Fibroblast of skin of left biceps (primary cell): Measurements from ENCODE around the gene FGFRL1.
A peak's percentile ranks its signal among the peaks of the same experiment; 100 is the strongest.

ENCODE experiments used
- DNase-seq, 2 experiments: peaks; one replicate each; pipeline ENCODE4 v3.0.0-alpha.2; 2013; ENCODE audit warnings: low read depth in 2 of 2

The FGFRL1 gene

DNA sequence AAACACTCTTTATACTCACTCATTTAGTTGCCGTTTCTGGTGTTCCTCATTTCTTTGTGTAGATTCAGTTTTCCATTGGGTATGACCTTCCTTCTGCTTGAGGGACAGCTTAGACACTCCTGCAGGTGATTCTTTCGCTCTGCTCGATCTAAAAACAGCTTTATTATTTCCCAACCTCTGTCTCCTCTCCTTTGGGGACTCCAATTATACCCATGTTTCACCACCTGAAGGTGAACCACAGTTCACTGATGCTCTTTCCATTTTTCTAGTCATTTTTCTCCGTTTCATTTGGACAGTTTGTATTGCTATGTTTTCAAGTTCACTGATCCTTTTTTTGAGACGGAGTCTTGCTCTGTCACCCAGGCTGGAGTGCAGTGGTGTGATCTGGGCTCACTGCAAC is 4.6 kb upstream of the FGFRL1 start:
- DNase-seq = no peak

DNA sequence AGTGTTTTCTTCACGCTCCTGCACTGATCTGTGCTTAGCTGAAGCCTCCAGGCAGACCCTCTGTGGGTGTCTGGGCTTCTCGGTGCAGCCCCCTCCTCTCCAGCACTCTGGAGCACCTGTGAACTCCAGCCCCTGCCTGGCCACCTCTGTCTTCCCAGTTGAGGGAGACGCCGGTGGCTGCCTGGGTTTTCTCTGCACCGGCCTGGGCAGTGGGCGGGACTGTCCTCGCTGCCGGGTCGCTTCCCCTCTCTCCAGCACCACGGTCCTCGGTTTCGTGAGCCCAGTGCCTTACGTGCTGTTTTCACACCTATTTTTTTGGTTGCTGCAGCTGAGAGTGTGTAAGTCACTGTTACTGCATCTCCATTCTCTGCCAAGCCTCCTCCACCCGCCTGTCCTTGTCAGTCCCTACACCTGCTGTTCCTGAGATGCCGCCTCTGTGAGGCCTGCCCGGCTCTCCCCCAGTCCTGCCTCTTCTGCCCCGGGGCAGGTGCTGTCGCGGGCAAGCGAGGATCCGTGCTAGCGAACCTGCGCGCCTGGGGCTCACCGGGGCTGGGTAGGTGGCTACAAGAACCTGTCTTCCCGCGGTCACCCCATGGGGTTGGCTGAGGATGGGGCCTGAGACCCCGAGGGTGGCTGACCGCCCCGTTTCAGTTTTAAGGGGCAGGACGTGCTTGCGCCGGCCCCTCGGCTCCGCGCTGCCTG is 2.4 kb upstream of the FGFRL1 start:
- DNase-seq = no peak

DNA sequence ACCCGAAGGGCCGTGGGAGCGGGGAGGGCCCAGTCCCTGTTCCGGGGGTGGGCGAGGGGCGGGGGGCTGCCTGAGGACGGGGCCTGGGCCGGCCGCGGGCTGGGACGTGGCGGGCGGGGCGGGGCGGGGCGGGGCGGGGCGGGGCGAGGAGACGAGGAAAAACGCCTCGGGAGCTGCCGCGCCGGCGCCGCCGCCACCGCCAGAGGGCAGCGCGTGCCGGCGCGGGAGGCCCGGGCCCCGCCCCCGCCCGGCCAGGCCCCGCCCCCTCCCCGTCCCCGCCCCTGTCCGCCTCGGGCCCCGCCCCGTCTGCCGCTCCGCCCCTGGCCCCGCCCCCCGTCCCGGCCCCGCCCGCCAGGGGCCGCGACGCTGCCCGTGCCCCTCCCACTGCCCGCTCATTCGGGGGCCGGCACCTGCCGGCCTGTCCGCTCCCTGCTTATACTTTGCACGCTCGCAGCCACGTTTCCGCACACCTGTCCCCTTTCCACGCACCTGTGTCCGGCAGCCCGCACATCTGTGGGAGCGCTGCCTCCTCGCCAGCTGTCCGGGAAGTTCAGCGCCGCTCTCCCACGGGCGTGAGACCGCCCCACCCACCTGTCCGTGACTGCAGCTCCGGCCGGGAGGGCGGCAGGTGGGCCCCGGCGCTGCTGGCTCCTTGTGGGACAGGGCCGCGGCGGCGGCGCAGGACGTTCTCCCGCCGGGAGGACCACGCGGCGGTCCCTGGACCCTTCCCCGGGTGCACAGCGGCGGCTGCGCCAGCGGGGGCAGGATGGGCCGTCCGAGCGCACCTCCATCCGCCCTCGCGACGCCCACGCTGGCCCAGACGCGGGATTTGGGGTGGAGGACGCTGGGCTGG is 1.7 kb upstream of the FGFRL1 start:
- DNase-seq = peak in 1 of 2 experiments; percentile 26

DNA sequence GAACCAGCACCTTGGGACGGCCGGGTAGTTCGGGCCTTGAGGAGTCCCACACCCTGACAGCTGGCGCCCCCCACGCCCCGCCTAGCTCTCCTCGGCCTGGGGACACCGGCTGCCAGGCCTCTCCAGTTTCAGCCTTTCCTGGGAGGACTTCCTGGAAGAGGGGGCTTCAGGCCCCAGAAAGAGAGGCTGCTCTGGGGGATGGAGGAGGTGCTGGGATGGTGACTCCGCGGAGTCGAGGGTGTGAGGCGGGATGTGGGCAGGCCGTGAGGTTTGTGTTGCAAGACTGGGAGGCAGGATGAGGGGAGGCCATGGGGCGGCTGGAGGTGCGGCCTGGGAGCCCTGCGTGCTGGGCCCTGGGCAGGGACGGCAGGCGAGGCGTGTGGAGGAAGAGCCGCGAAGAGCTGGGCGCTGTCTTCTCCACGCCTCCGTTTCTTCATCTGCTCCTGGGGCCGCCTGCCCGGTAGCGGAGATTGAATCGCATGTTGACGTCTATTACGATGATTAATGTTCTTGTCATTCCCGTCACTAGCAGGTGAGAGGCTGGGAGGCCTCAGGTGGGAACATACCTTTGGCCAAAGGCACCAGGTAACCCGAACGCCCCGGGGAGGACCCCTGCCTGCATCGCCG is 918 bp upstream of the FGFRL1 start:
- DNase-seq = peak; percentile 30 to 34

DNA sequence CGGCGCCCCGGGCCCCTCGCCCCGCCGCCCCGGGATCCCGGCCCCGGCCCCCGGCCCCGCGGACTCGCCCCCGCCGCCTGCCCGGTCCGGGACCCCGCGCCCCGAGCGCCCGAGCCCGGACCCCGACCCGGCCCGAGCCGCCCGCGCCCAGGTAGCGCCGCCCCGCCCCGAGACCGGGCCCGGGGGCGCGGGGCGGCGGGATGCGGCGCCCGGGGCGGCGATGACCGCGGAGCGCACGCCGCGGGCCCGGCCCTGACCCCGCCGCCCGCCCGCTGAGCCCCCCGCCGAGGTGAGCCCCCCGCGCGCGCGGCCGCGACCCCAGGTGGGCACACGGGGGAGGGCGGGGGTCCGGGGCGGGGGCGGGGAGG is 224 bp downstream of the FGFRL1 start:
- no peak for DNase-seq

GRCh38 chr4:1012034-1012739 is 761 bp downstream of the FGFRL1 start:
- DNase-seq = no peak

DNA sequence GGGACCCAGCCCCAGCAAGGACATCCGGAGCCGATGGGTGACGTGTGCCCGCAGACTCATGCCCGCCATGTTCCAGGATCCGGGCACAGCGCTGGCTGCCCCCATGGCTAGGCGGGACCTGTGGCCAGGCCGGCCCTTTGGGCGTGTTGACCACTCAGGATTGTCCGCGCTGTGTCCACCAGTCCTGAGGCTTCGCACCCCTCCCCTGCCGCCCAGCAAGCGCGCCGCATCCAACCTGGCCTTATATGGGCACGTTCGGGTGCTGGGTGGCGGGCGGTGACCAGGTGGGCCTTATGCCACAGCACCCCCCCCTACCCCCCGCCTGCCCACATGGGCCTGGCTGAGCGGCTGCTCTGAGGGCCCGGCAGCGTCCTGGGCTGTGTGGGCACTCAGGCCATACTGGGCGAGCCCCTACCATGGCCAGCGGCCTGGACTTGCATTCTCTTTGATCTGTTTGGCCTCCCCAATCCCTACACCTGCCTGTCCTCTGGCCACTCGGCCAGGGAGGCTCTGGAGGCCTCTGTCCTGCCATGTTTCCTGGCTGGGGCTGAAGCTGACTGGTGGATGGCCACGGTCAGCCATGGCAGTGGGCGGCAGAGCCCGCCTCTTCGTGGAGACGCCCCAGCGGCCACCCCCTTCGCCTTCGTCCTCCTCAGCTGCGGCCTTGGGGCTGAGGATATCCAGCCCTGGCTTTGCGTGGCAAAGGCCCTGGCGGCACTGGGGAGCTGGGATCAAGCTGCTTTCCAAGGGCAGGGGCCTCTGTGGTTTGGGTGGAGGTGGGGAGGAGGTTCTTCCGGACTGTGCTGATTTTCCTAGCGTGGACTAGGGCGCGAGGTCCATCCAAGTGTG is 2.0 kb downstream of the FGFRL1 start:
- no peak for DNase-seq

DNA sequence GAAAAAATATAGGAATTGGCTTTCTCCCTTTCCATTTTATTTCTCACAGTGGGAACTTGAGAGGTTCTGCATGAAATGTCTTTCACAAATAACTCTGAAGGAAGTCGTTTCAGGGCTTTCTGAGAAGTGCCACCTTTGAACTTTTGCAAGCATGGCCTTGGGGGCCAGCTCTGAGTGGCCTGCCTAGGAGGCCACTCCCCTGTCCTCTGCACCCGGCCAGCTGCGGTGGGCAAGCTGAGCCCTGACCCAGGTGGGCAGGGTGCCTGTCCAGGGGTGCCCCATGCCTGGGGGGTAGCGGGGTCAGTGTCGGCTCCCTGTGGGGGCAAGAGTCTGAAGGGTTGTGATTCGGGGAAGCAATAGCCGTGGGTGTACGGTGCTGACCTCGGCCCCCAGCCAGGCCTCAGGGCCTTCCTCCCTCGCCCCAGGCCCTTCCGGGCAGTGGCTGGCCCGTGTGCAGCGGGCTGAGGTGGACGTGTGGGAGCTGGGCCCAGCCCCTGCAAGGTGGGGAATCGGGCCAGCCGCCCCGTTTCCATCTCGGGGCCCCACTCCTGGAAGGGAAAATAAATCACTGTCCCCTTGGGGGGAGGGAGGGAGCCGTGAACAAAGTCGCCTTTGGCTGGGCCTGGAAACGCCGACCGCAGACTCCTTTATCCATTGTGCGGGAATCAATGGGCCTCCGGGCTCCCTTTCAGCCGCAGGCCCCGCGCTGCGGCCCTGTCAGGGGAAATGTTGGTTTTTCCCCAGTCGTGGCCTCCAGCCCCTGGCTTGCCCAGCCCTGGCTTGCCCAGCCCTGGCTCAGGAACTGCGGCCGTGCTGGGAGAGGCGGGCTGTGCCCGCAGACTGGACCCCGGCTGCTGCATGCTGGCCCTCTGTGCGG is 3.1 kb downstream of the FGFRL1 start:
- DNase-seq = no peak

- no peak for DNase-seq
Observed at GRCh38 chr4:1015179-1015578, 3.8 kb downstream of the FGFRL1 start.

DNA sequence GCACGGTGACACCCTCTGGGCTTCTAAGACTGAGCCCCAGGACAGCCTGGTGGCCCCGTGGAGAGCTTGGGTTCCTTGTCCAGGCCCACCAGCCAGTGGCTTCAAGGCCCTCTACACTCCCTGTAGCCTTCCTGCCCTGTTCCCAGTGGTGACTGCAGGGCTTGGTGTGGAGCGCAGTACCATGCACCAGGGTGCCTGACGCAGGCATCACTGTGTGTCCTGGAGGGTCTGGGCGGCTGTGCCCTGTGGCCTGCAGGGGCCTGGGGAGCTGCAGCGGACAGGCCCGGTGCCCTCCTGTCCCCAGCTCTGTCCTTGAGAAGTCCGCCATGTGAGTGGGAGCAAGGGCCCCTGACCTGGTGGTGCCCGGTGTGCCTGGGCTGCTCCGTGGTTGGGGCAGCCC is 4.3 kb downstream of the FGFRL1 start:
- no peak for DNase-seq

- no peak for DNase-seq
Observed at GRCh38 chr4:1017211-1017610, 5.8 kb downstream of the FGFRL1 start.

DNA sequence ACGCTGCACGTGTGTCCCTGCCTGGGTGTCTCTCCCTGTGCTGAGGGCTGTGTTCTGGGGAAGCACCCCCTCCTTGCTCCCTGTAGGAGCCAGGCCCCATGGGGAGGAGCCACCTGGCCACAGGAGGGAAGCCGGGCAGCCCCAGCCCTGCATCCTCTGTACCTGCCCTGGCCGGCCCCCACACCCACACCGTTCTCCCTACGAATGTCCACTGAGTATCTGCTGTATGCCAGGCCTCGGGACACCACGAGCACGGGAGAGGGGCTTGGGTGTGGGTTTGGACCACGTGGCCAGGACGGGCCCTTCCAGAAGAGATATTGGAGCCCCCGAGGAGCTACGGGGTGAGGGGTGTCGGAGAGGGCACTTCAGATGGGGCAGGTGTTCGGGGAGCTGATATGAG is 6.3 kb downstream of the FGFRL1 start:
- DNase-seq = no peak

- DNase-seq = no peak
Observed at GRCh38 chr4:1018147-1019020, 7.0 kb downstream of the FGFRL1 start.

DNA sequence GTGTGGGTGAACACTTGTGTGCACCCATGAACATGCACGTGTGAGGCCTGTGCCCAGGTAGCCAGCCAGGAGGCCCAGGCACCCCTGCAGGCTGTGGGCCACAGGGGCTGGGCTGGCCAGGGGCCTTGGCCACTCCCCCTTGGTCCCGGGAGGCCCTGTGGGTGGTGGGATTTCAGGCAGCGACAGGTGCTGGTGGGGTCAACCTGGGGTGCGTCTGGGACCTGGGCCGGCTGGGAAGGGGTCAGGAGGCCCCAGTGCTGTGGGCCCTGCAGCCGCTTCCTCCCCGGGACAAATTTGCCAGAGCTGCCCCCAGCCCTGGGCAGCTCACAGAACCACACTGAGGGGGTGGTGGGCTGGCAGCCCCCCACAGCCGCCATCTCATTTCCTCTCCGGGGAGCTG is 7.9 kb downstream of the FGFRL1 start:
- DNase-seq = no peak

GRCh38 chr4:1019729-1020470 is 8.5 kb downstream of the FGFRL1 start:
- DNase-seq = no peak

DNA sequence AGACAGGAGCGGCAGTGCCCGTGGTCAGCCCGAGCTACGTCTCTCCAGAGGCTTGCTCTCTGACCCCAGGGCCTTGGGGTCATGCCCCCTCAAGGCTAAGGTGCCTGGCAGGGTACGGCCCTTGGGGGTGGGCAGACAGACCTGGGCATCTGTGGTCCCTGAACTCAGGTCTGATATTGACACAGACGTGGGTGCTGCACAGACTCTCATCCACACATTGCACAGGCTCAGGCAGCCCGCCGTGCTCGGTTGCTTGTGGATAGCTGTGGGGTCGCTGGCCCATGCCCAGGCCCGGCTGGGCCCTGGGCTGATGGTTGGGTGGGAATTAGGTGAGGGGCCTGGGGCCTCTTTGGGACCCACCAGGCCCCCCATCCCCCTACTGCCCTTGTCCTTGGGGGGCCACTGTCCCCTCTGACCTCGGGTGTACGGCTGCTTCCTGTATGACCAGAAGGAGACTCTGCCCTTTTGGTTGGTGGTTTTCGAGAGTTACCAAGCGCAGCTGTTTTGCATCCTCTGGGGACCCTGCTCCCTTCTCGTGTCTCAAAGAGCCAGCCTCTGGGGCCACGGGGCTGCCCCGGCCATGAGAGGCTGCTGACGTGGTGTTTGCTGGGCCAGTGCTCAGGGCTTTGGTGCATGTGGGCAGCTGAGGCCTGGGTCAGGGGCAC is 10.1 kb downstream of the FGFRL1 start:
- DNase-seq = no peak

- DNase-seq = no peak
Observed at GRCh38 chr4:1022051-1022738, 10.8 kb downstream of the FGFRL1 start.

DNA sequence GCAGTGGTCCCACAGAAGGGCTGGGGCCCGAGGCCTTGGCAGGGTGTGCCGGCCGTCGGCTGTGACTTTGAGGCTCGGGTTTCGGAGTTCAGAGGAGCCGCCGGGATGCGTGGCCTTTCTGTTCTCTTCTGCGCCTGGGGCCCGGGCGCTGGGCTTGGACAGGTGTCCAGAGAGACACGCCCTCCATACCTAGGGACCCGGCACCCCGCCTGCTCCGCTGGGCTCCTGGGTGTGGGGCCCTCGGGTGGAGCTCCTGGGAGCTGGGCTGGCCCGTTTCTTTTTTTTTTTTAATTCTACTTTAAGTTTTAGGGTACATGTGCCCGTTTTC is 11.3 kb downstream of the FGFRL1 start:
- no peak for DNase-seq
